ENCODE measurements around the gene GPS1.
A peak's percentile ranks its signal among the peaks of the same experiment; 100 is the strongest.

Gene GPS1

GRCh38 chr17:82092995-82093751 is 41.5 kb downstream of the GPS1 start:
- DNase-seq = no peak

DNA sequence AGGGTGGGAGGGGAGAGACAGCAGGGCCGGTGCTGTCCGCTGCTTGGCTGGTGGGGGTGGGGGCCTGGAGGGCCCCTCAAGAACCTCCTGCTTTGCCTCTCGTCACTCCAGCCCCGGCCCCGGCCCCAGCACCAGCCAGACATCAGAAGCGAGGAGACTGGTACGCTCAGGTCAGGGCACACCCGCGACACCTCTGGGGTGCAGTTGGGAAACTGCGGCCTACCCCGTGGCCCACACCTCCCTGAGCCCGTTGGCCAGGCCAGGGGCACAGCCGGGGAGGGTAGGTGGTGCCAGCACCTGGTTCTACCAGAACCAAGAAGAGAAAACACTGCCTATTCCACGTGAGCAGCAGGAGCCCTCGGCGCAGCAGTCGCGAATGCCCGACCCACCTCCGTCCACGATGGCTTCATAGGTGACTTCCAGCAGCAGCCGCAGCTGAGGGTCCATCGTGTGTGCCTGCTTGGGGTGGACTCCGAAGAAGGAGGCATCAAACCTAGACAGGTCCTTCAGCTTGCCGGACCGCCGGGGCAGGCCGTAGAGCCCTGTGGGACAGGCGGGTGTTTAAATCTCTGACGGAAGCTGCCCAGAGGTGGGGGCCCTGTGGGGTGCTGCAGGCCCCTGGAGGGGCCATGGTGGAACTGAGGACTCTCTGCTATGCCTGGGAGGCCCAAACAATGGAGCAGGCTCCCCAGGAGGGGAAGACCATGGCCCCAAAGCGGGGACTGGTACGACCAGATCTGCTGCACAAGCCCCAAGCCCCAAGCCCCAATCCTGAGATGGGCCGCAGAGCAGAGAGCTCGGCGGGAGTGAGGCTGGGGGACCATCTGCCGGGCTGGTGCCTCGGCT is 43.5 kb downstream of the GPS1 start:
- DNase-seq = peak; percentile 9

DNA sequence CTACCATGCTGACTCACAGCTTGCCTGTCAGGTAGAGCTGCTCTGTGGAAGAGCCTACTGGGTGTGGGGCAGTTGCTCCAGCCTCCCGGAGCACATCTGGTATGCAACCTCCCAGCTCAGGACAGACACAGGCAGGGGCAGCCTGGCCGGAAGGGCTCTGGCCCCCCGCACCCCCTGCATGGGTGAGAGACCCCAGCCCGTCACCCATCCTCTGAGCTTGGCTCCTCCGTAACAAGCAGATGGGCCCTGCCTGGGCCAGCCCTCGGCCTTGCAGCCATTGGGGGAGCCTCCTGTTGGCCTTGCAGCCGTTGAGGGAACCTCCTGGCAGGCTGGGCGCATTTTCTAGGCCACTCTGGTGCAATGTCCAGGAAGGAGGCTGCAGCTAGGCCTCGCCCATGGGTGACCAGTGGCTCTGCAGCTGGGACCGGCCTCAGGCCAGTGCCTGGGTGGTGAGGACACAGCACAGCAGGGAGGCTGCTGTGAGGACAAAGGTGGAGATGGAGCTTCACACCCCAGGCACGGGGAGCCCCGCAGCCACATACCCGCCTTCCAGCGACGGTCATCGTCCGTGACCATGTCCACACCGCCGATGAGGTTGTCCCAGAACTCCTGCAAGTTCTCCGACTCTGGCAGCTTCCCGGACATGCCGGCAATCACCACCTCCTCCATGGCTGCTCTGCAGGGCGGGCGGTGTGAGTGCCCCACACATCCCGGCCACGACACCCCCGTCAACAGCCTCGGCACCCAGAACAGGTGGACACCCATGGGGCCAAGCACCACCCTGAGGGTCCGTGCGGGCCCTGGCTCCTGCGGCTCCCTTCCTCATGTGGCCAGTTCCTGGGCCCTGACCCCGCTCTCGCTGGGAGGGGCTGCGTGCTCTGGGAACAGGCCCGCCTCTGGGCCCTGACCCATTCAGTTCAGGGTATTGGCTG is 44.3 kb downstream of the GPS1 start:
- DNase-seq = peak; percentile 12

- DNase-seq = no peak
These were observed 45.0 kb downstream of the GPS1 start for GRCh38 chr17:82096709-82097183.

DNA sequence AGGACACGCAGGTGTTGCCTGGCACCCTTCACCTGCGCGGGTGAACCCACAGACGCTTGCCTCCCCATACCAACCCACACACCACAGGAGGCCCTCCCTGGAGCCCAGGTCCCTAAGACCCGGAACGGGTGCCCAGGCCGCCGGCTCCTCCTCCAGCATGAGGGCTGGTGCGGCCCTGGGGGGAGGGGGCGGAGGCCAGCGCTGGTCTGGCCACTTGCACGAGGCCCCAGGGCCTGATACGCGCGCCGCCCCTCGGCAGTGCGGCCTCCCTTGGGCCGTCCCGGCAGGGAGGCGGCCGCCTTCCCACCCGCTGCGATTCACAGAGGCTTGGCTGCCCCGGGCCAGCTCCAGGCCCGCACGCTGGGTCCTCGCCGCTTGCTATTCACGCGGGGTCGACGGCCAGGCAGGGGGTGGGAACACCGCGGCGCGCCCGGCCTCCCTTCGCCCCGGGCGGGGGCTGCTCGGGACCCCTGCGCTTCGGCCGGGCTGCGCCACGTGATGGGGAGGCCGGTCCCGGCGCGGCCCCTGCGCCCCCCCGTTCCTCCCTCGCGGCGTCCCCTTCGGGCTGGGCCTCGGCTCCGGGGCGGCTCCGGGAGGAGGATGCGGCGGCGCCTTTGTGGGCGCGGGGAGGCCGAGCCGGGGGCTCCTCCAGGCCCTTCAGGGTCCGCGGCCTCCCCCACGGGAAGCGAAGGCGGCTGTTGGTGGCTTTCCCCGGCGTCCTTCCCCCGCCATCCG is 45.7 kb downstream of the GPS1 start:
- DNase-seq = peak; percentile 57

GRCh38 chr17:82097919-82098168 is 46.1 kb downstream of the GPS1 start:
- no peak for DNase-seq

- peak; percentile 95 for DNase-seq
These were observed 46.7 kb downstream of the GPS1 start, which contains the start of gene FASN for GRCh38 chr17:82098169-82098938. Gene FASN (minus strand): TSS chr17:82098236. CDS start chr17:82096445, 1,791 bp downstream.

- DNase-seq = no peak
These were observed 47.5 kb downstream of the GPS1 start for GRCh38 chr17:82098939-82099763.

- DNase-seq = no peak
These were observed 49.0 kb downstream of the GPS1 start for GRCh38 chr17:82100502-82101298.

DNA sequence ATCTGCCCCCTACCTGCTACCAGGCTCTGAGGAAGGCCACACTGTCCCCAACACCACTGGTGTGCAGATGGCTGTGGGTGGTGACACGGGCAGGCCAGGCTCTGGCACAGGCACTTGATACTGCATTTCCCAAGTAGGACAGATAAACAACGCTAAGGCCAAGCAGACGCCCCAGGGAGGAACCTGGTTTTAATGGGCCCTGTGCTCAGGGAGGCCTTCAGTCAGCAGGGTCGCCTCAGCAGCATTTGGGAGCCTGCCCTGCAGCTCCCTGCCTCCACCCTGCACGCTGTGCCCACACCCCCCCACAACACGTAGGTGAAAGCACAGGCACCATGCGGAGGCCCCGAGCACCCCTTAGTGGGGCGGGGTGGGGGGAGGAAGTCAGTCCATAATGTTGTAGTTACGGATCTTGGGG is 49.6 kb downstream of the GPS1 start:
- DNase-seq = no peak

DNA sequence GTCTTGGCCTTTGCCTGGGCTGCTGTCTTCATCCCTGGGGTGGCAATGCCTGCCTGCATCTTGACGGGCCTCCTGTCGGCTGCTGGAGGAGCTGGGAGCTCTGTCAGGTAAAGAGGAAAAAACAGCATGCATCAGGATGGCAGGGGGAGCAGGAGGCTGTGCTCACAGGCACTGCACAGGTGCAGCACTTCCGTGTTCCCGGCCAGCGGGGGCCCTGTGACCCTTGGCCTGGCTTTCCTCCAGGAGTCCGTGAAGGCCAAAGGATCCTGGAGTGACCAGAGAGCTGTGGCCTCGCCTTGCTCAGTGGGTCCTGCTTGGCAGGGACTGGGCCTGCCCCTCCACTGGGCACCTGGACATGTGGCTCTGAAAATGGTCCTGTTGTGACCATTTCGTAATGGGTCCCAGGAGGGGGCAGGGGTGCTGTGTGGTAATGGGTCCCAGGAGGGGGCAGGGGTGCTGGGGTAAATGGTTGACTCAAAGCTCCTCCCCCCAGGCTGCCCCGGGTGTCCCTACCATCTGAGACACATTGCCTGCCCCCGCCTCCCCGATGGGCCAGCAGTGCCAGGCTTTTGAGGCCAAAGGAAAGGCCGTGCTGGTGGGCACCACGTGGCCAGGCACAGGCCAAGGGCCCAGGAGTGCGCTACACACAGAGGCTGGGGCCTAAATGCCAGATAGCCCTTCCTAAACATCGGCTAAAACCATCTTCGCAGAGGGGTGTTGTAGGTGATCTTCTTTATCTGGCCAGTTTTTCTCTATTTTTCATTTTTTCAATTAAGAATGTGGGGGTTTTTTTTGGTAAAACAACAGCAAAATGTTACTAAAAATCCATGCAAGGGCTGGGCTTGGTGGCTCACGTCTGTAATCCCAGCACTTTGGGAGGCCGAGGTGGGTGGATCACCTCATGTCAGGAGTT is 50.3 kb downstream of the GPS1 start:
- DNase-seq = no peak

DNA sequence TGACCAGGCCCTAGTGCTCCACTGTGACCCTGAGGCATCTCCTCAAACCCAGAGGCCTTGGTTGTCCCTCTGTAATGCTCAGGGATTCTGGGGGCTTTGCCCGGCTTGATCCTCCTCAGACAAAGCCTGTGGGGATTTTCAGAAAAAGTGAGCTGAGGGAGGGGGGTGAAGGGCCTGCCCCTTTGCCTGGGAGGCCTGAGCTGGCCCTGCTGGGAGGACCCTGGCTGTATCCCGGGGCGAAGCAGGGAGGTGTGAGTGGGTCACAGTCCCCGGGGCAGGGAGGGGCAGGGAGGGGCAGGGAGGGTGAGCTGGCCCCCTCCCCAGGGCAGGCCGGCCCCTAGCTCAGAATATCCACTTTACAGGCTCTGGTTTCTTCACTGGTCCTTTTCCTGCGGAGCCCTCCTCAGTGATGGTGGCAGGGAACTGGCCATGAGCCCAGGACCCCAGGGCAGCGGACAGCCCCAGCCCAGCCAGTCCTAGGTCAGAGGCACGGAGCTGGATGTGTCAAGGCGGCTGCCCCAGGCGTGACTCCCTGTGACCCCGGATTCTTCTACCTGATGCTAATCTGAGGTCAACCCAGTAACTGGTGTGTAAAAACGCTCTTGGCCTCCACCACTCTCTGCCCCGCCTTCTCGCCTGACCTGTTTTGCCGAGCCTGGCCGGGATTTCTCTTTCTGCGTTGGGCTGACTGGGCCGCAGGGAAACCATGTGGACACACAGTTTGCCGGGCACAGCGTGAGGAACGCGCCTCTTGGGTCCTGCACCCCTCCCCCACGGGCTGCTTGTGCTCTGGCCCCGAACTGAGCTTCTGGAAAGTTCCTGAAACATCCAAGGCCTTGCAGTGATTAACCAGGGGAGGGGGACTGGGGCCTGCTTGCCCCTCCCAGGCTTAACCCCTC is 52.1 kb downstream of the GPS1 start:
- no peak for DNase-seq

GRCh38 chr17:82104797-82105416 is 53.2 kb downstream of the GPS1 start:
- no peak for DNase-seq

DNA sequence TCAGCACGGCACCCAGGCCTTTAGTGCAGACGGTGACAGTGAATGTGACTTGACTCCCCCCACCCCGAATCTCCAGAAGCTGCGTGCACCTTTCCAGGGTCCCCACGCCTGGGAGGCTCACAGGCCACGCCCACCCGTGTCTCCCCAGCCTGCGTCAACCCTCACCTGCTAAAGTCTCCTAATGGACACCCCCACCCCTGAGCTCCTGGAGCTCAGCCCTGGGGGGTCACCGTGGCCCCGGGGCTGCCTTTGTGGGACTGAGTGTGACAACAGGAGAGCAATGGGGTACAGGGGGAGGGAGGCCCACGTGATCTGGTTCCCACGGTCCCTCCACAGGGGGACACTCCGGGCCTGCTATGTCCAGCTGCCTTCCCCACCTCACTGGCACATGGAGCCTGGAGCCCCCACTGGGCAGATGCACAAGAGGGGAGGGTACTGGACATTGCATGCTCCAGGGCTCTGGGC is 53.8 kb downstream of the GPS1 start:
- no peak for DNase-seq

- peak; percentile 54 for DNase-seq
These were observed 54.4 kb downstream of the GPS1 start for GRCh38 chr17:82105882-82106687.

- DNase-seq = no peak
These were observed 55.1 kb downstream of the GPS1 start for GRCh38 chr17:82106688-82107305.

Data from activated naive CD4-positive, alpha-beta T cell treated with anti-CD3 and anti-CD28 coated beads, Interleukin-2, amount 50 U/mL, for 16 hours (primary cell).